ENCODE data around the gene ACTN4.

DNA sequence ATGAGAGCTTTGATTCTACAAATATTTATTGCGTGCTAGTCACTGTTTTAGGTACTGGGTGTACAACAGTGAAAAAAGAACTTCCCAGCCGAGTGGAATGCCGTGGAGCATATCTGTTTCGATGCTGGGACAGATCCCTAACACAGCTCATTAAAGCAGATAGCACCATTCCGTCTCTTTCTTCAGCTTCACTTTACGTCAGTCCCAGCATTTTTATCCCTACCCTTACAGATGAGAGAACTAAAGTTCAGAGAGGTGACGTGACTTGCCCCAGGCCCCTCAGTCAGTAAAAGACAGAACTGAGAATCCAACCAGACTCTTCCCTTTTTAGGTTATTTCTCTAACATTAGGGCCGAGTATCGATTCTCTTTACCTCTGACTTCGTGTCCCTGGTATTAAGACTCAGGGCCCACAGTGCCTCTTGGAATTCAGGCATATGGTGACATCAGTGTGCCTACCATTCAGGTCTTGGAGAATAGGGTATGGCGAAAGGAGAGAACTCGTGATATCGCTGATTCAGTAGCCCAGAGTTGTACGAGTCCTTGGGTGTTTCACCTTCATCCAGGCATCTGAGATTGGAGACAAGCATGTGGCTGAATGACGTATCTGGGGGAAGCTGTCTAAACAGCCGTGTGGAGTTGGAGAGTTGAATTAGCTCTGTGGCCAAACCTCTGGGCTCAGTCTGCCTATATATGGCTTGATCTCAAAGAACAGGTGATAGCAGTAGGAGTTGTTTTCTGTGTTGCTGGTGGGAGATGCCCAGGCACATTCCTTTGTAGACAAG is 27.1 kb downstream of the ACTN4 start:
- TF ChIP-seq TP53 (CRISPR knock-in tag; IDR thresholded peaks at IDR 0.05) = no peak
- no peak for TF ChIP-seq CREM (CRISPR knock-in tag; IDR thresholded peaks at IDR 0.05)
